ENCODE results near the gene ADGRL3. TPM values are rescaled to one million over a fixed set of nuclear protein-coding genes. Genes with fewer than 3 reads are reported as not detected.
"Not testable (repeated sequence)": the region's sequence is repeated elsewhere in the genome, so short reads cannot be mapped to it uniquely, and the experiment has no call there.

ADGRL3 gene
- total RNA-seq, 1 donor from 2014 or later: 5.9 TPM

DNA sequence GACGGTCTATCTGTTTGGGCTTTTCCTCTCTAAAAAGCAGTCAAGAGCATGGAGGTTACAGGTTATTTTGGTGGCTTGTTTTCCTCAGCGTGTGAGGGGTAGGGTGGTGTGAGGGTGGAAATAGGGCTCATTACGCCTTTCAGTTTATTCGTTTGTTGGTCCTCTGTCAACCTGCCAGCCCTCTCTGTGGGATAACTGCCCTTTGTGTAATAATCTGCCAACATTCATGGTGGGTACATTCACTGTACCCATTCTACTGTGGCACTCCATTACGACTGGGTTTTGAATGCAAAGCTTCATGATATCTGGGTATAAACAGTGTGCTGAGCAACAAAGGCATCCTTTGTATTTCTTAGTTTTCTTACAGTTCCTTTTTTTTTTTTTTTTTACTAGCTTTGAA lies 136.4 kb downstream of the ADGRL3 start:
- DNase-seq (ENCODE audit: low spot score): no peak

DNA sequence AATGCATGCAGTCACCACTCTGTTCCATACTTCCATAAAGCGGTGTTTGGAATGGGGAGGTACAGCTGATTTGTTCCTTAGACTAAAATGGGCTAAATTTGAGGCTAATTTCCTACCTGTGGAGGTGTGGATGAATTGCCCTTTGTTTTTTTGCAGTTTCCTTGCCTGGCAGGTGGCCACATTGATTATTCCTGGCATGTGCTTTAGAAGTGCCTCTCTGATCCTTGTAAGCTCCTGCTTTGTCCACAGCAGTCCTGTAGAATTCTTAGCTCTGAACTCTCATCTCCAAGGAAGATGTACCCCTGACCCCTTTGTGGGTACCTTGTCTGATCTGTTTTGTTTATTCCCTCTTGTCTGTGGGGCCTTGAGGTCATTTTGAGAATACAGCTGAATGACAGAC lies 136.8 kb downstream of the ADGRL3 start:
- no peak for DNase-seq (ENCODE audit: low spot score)

DNA sequence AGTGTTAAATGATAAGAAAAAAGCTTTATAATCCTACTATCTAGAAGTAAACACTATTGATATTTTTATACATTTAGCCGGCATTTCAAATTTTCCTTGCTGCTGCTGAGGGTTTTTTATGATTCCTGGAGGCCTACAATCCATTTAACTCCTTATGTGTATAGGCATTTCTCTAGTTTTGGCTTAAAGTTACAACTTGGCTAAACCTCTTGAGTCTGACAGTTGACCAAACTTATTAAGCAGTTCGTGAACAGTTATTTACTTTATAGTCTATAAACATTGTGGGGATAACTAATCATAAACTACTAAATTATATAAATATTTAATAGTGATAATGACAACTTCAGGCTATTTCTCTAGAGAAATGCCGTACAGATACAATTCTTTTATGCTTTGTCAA lies 141.9 kb downstream of the ADGRL3 start:
- DNase-seq (ENCODE audit: low spot score): no peak

DNA sequence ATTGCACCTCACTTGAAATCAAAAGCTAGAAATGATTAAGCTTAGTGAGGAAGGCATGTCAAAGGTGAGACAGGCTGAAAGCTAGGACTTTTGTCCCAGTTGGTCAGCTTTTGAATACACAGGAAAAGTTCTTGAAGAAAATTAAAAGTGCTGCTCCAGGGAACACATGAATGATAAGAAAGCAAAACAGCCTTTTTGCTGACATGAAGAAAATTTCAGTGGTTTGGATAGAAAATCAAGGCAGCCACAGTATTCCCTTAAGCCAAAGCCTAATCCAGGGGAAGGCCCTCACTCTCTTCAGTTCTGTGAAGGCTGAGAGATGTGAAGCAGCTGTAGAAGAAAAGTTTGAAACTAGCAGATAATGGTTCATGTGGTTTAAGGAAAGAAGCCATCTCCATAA lies 150.8 kb downstream of the ADGRL3 start:
- DNase-seq (ENCODE audit: low spot score): no peak

DNA sequence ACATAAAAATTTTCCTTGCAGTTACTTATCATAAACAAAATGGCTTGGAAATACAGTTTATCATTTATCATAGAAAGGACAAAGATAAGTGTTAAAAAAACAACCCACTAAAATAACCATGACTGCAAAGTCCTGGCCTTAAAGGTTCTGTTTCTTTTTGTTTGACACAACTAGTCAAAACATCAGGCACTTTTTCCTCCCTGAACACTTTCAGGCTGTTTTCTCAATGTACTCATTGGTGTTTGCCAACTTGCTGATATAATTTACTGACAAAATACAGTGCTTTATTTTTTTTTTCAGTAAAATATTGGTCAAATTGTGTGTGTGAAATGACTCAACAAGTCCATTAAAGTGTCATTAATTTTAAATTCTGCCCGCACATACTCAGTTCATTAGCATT lies 156.6 kb downstream of the ADGRL3 start:
- DNase-seq (ENCODE audit: low spot score): no peak

DNA sequence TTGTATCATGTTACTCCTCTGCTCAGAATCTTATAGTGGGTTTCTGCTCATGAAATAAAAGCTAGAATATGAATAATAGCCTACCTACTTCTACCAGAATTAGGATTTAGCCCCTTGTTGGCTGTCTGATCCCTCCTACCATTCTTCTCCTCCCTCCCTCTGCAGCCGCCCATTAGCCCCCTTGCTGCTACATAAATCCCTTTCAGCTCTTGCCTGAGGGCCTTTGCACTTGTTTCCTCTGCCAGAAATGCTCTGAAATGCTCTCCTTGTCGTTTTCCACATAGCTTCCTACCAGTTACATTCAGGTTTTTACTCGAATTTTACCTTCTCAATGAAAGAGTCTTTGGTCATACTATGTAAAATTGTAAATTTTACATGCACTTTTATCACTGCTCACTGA lies 159.2 kb downstream of the ADGRL3 start:
- DNase-seq (ENCODE audit: low spot score): no peak

DNA sequence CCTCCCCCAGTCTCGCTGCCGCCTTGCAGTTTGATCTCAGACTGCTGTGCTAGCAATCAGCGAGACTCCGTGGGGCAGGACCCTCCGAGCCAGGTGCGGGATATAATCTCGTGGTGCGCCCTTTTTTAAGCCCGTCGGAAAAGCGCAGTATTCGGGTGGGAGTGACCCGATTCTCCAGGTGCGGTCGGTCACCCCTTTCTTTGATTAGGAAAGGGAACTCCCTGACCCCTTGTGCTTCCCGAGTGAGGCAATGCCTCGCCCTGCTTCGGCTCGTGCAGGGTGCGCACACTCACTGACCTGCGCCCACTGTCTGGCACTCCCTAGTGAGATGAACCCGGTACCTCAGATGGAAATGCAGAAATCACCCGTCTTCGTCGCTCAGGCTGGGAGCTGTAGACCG lies 172.7 kb downstream of the ADGRL3 start:
- not testable (repeated sequence) for DNase-seq (ENCODE audit: low spot score)

DNA sequence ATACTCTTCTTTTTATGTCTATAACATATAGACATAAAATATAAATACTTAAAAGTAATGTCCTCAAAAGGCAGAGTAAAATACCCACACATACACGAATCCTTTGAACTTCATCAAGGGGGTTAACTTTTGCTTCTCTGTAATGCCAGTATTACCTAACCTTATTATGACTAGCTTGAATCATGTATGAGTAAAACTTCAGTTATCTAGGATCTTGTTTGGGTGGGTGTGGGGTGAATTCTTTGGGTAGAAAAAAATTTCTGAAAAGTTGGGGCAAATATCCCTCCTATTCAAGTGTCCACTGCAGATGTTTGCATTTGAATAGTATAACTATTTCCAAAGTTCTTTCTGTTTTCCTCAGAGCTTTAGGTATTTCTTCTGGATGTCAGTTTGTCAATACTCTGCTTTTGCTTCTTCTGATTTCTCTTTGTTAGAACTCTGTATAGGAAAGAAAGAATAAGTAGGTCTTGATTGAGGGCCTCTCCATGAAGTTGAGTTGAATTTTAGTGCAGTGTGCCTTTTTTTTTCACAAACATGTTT lies 173.8 kb downstream of the ADGRL3 start:
- DNase-seq (ENCODE audit: low spot score): no peak

DNA sequence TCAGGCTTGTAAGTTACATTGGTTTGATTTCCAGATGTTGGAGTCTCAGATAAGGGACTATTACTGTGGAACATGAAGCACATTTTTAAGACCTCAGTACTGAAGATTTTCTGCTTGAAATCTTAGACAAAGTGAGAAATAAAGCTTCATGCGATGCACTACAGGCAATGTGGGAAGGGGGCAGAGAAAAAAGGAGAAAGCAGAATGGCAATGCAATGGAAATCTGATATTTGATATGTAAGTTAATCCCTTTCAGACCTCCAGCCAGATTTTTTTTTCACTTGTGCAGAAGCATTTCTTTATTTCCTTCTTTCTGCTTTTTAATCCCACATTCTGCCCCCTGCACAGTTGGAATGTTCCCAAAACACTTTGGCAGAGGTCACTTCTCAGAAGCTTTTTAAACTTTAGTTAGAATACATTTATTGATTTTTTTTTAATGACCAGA lies 174.3 kb downstream of the ADGRL3 start:
- DNase-seq (ENCODE audit: low spot score): no peak

DNA sequence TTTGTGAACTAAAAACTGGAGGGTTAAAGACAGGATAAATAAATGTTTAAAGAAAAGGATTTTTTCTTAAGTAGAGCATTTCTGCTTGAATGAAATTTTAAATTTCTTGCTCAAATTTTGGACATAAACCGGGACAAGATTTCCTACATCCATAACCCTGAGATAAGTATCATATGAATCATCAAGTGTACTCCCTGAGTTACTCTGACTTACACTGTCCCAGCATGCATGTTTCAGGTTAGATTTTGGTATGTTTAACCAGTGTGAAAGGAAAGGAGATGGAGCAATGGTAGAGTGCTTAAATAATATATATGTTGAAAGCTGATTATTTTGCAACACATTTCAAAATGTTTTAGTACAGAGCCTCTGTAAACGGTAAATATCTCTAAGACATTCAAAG lies 175.2 kb downstream of the ADGRL3 start:
- DNase-seq (ENCODE audit: low spot score): no peak

DNA sequence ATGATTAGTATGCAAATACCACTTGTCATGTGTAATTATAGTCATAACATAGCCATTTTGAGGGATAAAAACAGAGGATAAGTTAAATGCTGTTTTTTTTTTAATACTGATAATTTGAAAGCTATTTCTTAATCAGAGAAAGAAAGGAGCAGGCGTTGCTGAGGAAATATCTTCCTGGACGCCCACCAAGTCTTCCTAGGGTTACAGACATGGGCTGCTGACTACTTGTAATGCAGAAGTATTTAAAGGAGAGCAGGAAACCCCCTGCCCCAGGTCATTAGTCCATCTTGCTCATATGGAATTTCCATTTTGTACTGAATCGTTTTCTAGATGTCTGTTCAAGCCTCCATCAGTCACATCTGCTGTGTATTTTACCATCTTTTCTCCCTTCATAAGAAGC lies 176.2 kb downstream of the ADGRL3 start:
- DNase-seq (ENCODE audit: low spot score): no peak

DNA sequence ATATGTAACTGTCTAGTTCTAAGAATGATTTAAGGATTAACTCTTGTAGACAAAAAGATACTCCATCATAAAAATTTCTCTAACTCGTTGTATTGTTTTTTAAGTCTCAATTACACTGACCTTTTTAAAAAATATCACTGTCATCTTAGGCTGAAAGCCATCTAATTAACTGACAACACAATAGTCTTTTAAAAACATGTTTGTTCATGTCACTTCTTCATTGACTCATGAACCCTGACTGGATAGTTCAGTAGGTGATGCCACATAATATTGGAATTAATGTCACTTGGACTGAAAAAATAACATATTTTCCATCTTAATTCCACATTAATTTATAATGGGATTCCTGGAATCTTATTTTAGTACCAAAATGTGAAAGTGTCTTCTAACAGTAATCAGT lies 179.3 kb downstream of the ADGRL3 start:
- no peak for DNase-seq (ENCODE audit: low spot score)

DNA sequence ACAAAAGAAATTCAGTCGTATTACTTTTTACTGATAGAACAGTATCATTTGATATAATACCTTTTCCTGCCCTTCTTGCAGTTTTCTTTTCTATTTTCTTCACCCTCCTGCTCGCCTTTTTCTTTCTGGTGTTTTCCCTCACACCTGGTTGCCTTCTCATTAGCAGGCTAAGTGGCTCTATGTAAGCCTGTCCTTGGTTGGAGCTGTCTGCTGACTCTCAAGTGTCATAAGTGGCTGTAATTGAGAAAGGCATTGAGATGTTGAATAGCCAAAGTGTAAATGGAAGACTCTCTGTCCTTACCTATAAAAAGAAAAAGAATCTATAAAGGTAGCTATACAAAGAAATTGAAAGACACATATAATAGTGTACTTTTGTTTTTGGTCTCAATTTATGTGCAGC lies 180.7 kb downstream of the ADGRL3 start:
- DNase-seq (ENCODE audit: low spot score): no peak

DNA sequence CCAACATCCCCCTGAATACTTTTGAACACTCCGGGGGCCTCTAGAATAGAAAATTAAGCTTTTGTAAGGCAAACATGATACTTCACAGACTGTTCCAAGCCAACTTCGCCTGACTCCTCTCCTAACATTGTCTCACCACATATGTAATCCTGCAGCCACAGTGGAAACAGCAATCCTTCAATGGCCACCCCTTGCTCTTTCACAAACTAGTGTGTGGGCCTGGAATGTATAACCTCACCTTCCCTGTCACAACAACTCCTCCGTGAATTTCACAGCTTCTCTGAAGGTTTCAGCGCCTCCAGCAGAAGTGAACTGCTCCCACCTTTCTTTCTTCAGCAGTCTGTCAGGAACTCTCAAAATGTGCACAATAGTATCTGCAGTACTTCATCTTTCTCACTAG lies 185.1 kb downstream of the ADGRL3 start:
- no peak for DNase-seq (ENCODE audit: low spot score)

DNA sequence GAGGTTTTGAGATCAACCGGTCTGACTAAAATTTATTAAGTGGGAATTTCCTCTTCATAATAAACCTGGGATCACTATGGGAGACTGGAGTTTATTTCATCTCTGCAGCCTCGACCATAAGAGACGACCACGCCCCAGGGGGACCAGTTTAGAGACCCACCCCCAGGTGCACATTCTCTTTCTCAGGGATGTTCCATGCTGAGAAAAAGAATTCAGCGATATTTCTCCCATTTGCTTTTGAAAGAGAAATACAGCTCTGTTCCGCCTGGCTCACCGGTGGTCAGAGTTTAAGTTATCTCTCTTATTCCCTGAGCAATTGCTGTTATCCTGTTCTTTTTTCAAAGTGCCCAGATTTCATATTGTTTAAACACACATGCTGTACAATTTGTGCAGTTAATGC lies 187.2 kb downstream of the ADGRL3 start:
- DNase-seq (ENCODE audit: low spot score): not testable (repeated sequence)

DNA sequence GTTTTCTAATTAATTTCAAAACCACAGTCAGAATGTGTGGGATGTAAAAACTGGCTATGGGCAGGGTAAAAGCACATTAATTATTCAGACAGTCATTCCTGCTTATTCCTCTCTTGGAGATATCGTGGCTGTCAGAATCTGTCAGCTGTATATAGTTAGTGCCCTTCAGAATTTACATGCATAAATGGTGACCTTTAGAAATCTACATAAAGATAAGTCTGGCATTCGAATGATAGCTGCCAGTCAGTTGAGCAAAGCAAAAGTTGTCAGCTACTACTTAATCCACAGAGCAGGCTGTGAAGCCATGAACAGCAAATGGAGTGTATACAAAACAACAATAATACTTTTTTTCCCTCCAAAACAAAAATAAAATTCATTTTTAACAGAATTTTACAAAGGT lies 189.5 kb downstream of the ADGRL3 start:
- no peak for DNase-seq (ENCODE audit: low spot score)

DNA sequence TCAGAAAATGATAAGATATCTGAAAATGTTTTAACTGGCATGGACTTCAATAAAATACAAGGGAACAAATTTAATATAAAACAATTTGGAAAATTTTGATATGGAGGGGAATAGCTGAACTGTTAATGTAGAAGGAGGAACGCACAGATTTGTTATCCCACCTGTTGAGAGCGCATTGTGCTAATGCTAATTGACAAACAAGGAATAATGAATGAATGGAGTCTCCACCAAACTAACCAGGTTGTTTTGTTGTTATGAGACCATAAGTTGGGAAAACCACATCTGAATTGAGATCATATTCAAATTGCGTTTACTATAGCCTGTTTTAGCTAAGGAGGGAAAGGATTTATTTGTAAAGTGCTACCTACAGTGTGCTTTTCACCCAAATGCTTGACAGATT lies 195.6 kb downstream of the ADGRL3 start:
- no peak for DNase-seq (ENCODE audit: low spot score)

DNA sequence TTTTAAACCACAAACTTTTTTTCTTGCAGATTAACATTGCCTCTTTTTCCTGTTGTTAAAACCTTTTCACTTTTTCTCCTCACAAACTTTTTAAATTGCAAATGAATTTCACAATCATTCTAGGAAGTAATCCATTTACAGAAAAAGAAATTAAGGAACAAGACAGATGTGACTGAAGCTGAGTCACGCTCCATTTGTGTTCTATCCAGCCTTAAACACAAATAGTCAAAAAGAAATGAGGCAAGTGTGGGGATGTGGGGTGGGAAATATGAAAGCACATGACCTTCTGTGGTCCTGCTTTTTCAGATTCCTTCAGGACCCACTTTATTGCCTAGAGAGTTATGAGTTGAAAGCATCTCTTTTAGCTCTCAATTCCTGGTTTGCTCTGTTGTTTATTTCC lies 197.0 kb downstream of the ADGRL3 start:
- DNase-seq (ENCODE audit: low spot score): no peak

DNA sequence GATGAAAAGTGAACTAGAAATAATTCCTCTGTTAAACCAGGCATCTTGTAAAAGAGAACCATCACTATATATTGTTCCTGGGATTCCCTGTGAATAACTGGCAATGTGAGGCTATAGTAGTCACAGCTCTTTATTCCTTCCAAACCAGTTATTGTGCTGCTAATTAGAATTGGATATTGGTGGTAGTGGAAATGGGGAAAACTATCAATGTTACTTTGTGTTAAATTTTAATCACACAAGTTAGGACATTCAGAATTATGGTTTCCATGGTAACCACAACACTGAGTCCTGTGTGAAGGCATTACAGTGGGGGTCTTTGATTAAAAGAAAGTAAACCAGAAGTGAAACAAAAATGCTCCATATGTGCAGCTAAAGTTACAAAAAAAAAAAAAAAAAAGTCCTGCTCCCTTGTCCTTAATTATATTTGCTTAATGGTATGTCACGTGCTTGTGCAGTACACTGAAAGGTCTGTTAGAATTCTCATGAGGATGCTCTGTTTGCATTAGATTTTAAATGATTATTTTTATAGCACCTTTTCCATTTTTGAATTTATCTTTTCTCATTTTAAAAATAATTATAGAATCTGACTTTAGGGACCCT lies 200.4 kb downstream of the ADGRL3 start:
- no peak for DNase-seq (ENCODE audit: low spot score)

DNA sequence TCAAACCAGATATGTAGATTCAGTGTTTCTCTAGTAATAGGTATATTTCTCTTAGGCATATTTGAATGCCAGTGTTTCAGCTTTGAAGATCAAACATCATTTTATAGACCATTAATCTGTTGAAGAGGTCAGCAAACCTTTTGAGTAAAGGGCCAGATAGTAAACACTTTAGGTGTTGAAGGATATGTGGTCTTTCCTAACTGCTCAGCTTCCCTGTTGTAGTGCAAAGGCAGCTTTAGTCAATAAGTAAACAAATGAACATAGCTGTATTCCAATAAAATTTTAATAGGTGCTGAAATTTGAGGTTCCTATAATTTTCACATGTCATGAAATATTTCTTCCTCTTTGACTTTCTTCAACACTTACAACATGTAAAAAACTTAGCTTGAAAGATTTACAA lies 201.6 kb downstream of the ADGRL3 start:
- DNase-seq (ENCODE audit: low spot score): no peak

DNA sequence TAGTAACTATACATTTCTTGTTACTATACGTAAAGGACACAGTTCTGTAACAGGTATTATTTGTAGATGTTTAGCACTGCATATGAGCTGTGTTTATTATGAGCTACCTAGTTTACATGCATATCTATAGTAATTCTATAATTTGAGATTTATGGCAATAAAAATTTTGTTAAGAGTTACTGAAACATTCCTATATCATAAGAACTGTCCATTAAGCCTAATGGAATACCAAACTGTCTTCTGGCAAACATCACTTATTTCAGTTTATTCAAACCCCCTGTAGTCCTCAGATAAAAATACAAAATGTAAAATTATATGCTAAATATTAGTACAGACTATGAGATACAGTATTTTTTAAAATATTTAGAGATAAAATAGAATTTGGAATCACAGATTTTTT lies 205.2 kb downstream of the ADGRL3 start:
- DNase-seq (ENCODE audit: low spot score): no peak

DNA sequence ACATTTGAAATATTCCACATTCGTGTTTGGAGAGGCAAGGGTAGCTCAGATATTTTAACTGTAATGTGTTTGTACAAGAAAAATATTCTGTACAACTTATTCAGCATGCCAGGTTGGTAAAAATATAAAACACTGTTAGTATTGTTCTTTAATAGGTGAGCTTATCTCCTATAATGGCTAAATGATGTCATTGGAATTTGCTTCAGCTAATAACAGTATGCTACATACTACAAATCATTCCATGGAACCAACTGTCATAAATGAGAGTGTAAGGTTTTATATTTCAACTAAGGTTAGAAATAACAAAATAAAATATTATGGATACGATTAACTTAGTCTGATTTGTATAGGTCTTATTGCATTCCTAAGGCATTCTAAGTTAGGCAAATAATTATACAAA lies 206.6 kb downstream of the ADGRL3 start:
- no peak for DNase-seq (ENCODE audit: low spot score)
